H1 (cell line): ENCODE data around the gene HSF2.

Experiments used
- BCL11A ChIP-seq, 2 experiments: IDR thresholded peaks; one replicate each; pipeline ENCODE4 v1.6.1; 2011; ENCODE audit warnings: low read depth in 2 of 2, low read length in 2 of 2, mild to moderate bottlenecking in 2 of 2
- CHD2 ChIP-seq: IDR thresholded peaks from 2 replicates; pipeline ENCODE4 v1.6.1; 2012; ENCODE audit warnings: low read length, improper control_type of control experiment
- CTCF ChIP-seq, 3 experiments: IDR thresholded peaks; 1 replicate in 2 of 3; 2 replicates in 1 of 3; pipeline versions ENCODE4 v1.5.1 to v1.6.1; 2011; ENCODE audit warnings: low read length in 3 of 3, mild to moderate bottlenecking in 3 of 3, inconsistent platforms in 2 of 3, low read depth in 1 of 3, moderate library complexity in 1 of 3; ENCODE audit not compliant: insufficient read depth in 1 of 3; ENCODE audit errors: control extremely low read depth in 1 of 3
- POLR2A ChIP-seq, 2 experiments: IDR thresholded peaks; 1 replicate in 1 of 2; 2 replicates in 1 of 2; pipeline ENCODE4 v1.6.1; 2011; ENCODE audit warnings: low read depth in 2 of 2, low read length in 2 of 2, mild to moderate bottlenecking in 2 of 2; ENCODE audit errors: control extremely low read depth in 1 of 2
- POLR2AphosphoS5 ChIP-seq: IDR thresholded peaks from 2 replicates; pipeline ENCODE4 v1.6.1; 2011; ENCODE audit warnings: low read depth, low read length
- TAF1 ChIP-seq: IDR thresholded peaks from 2 replicates; pipeline ENCODE4 v1.6.1; 2011; ENCODE audit warnings: mild to moderate bottlenecking, low read depth, low read length
- TAF7 ChIP-seq: optimal IDR thresholded peaks from 2 replicates; pipeline ENCODE3; 2011; ENCODE audit warnings: low read depth, mild to moderate bottlenecking, inconsistent platforms, low read length, moderate library complexity, borderline replicate concordance

- TF ChIP-seq CTCF (IDR thresholded peaks at IDR 0.05; ENCODE audit: control extremely low read depth in 1 of 3, insufficient read depth in 1 of 3, low read depth in 1 of 3, low read length in 3 of 3), result no peak
- no peak for TF ChIP-seq POLR2AphosphoS5
- no peak for TF ChIP-seq POLR2A (IDR thresholded peaks at IDR 0.05; ENCODE audit: control extremely low read depth in 1 of 2, low read depth in 2 of 2, low read length in 2 of 2)
- TF ChIP-seq BCL11A (IDR thresholded peaks at IDR 0.05; ENCODE audit: low read depth in 2 of 2, low read length in 2 of 2), result no peak
- TF ChIP-seq TAF7, result no peak
- no peak for TF ChIP-seq CHD2
- TF ChIP-seq TAF1, result no peak
Observed at GRCh38 chr6:122431780-122432179, 32.3 kb downstream of the HSF2 start.
